Muscle of back (tissue), 10 donors: ENCODE measurements around the gene RAB3D. TPM values are rescaled to one million over a fixed set of nuclear protein-coding genes. Genes with fewer than 3 reads are reported as not detected.

Experiments used
- polyA plus RNA-seq, 10 donors: library from polyadenylated mRNA; unstranded; fragments of 120-200 nt; gene quantifications; one replicate each; pipeline ENCODE4 v1.2.1, GENCODE V29; 2013; ENCODE audit not compliant: insufficient read length in 10 of 10

Gene RAB3D
- polyA plus RNA-seq, 10 donors: 5.2 to 12.5 (median 6.2) TPM

Other genes starting within 250 kb of the RAB3D start
- gene SPC24, start 183.9 kb downstream of the RAB3D start, polyA plus RNA-seq: 10 to 100 TPM in 8 of 10 donors, 1 to 10 TPM in 2; 6.9 to 19.2 (median 11.4) TPM
- 100 to 1,000 TPM in 9 of 10 donors, 10 to 100 TPM in 1; 99.0 to 131 (median 106) TPM for gene KANK2, start 142.1 kb downstream of the RAB3D start, polyA plus RNA-seq
- under 1 TPM in 8 of 10 donors, not detected in 2; 0.36 to 0.96 (median 0.53) TPM for gene ANGPTL8, start 100.0 kb downstream of the RAB3D start, polyA plus RNA-seq
- 10 to 100 TPM; 26.3 to 67.9 (median 36.2) TPM for gene DOCK6, start 77.1 kb downstream of the RAB3D start, polyA plus RNA-seq
- under 1 TPM in 1 of 10 donors, not detected in 9; 0.22 TPM for gene TSPAN16, start 43.5 kb downstream of the RAB3D start, polyA plus RNA-seq
- 10 to 100 TPM; 35.7 to 44.1 (median 39.9) TPM for gene TMEM205, start 6.6 kb upstream of the RAB3D start, polyA plus RNA-seq
- gene CCDC159, start 6.9 kb upstream of the RAB3D start, polyA plus RNA-seq: 10 to 100 TPM in 4 of 10 donors, 1 to 10 TPM in 6; 4.9 to 13.4 (median 9.0) TPM
- 10 to 100 TPM in 9 of 10 donors, 1 to 10 TPM in 1; 9.4 to 15.6 (median 12.6) TPM for gene PLPPR2, start 15.8 kb upstream of the RAB3D start, polyA plus RNA-seq
- 1 to 10 TPM in 7 of 10 donors, under 1 TPM in 3; 0.85 to 2.1 (median 1.4) TPM for gene SWSAP1, start 35.0 kb upstream of the RAB3D start, polyA plus RNA-seq
- gene EPOR, start 44.7 kb upstream of the RAB3D start, polyA plus RNA-seq: 1 to 10 TPM; 2.6 to 3.9 (median 3.1) TPM
- 1 to 10 TPM in 1 of 10 donors, under 1 TPM in 9; 0.32 to 1.7 (median 0.62) TPM for gene RGL3, start 79.7 kb upstream of the RAB3D start, polyA plus RNA-seq
- under 1 TPM in 9 of 10 donors, not detected in 1; 0.16 to 0.46 (median 0.26) TPM for gene ODAD3, start 95.5 kb upstream of the RAB3D start, polyA plus RNA-seq
- gene PRKCSH, start 96.0 kb upstream of the RAB3D start, polyA plus RNA-seq: 100 to 1,000 TPM; 136 to 229 (median 180) TPM
- gene ELAVL3, start 141.4 kb upstream of the RAB3D start, polyA plus RNA-seq: under 1 TPM in 4 of 10 donors, not detected in 6; 0.07 to 0.34 (median 0.22) TPM
- gene ZNF653, start 166.2 kb upstream of the RAB3D start, polyA plus RNA-seq: 1 to 10 TPM; 3.6 to 7.0 (median 5.9) TPM
- 10 to 100 TPM; 29.7 to 48.4 (median 39.1) TPM for gene ECSIT, start 189.5 kb upstream of the RAB3D start, polyA plus RNA-seq
- 100 to 1,000 TPM in 6 of 10 donors, 10 to 100 TPM in 4; 63.4 to 203 (median 124) TPM for gene CNN1, start 199.2 kb upstream of the RAB3D start, polyA plus RNA-seq
- 10 to 100 TPM; 26.8 to 42.6 (median 31.7) TPM for gene ELOF1, start 219.6 kb upstream of the RAB3D start, polyA plus RNA-seq
- 1 to 10 TPM; 1.0 to 4.6 (median 2.4) TPM for gene ACP5, start 238.0 kb upstream of the RAB3D start, polyA plus RNA-seq